NOMO-1 treated with DMSO at 0.1 percent for 48 hours (cell line): ENCODE data around the gene PHACTR3.
"Not testable (repeated sequence)": the region's sequence is repeated elsewhere in the genome, so short reads cannot be mapped to it uniquely, and the experiment has no call there.

Experiments
- DNase-seq: peaks from one replicate; lab custom pipeline; 2025; ENCODE audit not compliant: unreplicated experiment; lab: John Stamatoyannopoulos, UW

PHACTR3 gene

GRCh38 chr20:59836767-59837166 is 232.4 kb downstream of the PHACTR3 start:
- DNase-seq: no peak

- no peak for DNase-seq
Measured at GRCh38 chr20:59837623-59838394, 233.5 kb downstream of the PHACTR3 start.

- no peak for DNase-seq
Measured at GRCh38 chr20:59839400-59839799, 235.1 kb downstream of the PHACTR3 start.

- no peak for DNase-seq
Measured at GRCh38 chr20:59845472-59845871, 241.1 kb downstream of the PHACTR3 start.

- no peak for DNase-seq
Measured at GRCh38 chr20:59848182-59848581, 243.8 kb downstream of the PHACTR3 start.

GRCh38 chr20:59850018-59850641 is 245.8 kb downstream of the PHACTR3 start:
- DNase-seq: peak; percentile 15

- not testable (repeated sequence) for DNase-seq
Measured at GRCh38 chr20:59856526-59856925, 252.2 kb downstream of the PHACTR3 start.

GRCh38 chr20:59856941-59857340 is 252.6 kb downstream of the PHACTR3 start:
- DNase-seq: not testable (repeated sequence)

GRCh38 chr20:59857966-59858365 is 253.6 kb downstream of the PHACTR3 start:
- DNase-seq: no peak

GRCh38 chr20:59858425-59858824 is 254.1 kb downstream of the PHACTR3 start:
- no peak for DNase-seq

- DNase-seq: no peak
Measured at GRCh38 chr20:59861401-59861800, 257.1 kb downstream of the PHACTR3 start.

- no peak for DNase-seq
Measured at GRCh38 chr20:59863058-59863457, 258.7 kb downstream of the PHACTR3 start.

GRCh38 chr20:59864726-59865125 is 260.4 kb downstream of the PHACTR3 start:
- DNase-seq: no peak

GRCh38 chr20:59866338-59866737 is 262.0 kb downstream of the PHACTR3 start:
- no peak for DNase-seq

- DNase-seq: no peak
Measured at GRCh38 chr20:59871096-59871495, 266.8 kb downstream of the PHACTR3 start.

GRCh38 chr20:59873409-59873808 is 269.1 kb downstream of the PHACTR3 start:
- no peak for DNase-seq

GRCh38 chr20:59880198-59880597 is 275.9 kb downstream of the PHACTR3 start:
- no peak for DNase-seq

GRCh38 chr20:59884494-59884893 is 280.2 kb downstream of the PHACTR3 start:
- DNase-seq: no peak

GRCh38 chr20:59888050-59888449 is 283.7 kb downstream of the PHACTR3 start:
- no peak for DNase-seq

- not testable (repeated sequence) for DNase-seq
Measured at GRCh38 chr20:59890035-59890434, 285.7 kb downstream of the PHACTR3 start.

GRCh38 chr20:59891581-59891980 is 287.2 kb downstream of the PHACTR3 start:
- no peak for DNase-seq

GRCh38 chr20:59895908-59896307 is 291.6 kb downstream of the PHACTR3 start:
- DNase-seq: no peak
